ENCODE results near the gene BBS10. TPM values are rescaled to one million over a fixed set of nuclear protein-coding genes. Genes with fewer than 3 reads are reported as not detected.

BBS10 gene
- total RNA-seq, 4 donors from 2014 or later: 2.5 to 5.2 (median 3.1) TPM

GRCh38 chr12:76313299-76313698, 34.9 kb downstream of the BBS10 start:
- Histone ChIP-seq H3K36me3 (no peaks in the 10 kb centered on the region), H3K27me3 (no peaks in the 10 kb centered on the region), H3K9me3 (no peaks in the 10 kb centered on the region), H3K27ac (no peak overlapping the region), H3K4me3 (no peak overlapping the region), H3K4me1 (no peaks in the 10 kb centered on the region)
- TF ChIP-seq, protein P1, sequence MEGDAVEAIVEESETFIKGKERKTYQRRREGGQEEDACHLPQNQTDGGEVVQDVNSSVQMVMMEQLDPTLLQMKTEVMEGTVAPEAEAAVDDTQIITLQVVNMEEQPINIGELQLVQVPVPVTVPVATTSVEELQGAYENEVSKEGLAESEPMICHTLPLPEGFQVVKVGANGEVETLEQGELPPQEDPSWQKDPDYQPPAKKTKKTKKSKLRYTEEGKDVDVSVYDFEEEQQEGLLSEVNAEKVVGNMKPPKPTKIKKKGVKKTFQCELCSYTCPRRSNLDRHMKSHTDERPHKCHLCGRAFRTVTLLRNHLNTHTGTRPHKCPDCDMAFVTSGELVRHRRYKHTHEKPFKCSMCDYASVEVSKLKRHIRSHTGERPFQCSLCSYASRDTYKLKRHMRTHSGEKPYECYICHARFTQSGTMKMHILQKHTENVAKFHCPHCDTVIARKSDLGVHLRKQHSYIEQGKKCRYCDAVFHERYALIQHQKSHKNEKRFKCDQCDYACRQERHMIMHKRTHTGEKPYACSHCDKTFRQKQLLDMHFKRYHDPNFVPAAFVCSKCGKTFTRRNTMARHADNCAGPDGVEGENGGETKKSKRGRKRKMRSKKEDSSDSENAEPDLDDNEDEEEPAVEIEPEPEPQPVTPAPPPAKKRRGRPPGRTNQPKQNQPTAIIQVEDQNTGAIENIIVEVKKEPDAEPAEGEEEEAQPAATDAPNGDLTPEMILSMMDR (IDR thresholded peaks at IDR 0.05): no peak
- TF ChIP-seq POLR2A (IDR thresholded peaks at IDR 0.05): no peak
- no peak for DNase-seq

DNA sequence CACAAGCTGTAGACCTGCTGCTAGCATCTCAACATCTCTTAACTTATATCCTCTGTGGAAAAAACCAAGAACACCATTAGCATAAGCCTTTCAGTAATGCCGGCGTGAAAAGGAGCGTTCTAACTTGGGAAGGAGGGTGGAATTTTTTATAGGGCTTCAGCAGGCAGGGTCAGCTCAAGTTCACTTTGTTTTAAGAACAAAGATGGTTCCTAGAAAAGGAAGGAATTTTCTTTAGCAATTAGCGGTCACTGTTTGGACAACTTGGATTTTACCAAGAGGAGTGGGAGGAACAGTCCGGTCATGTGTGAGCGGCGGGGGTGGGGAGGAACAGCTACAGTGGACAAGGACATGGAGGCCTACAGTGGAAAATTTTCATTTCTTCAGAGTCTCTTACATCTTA, 35.9 kb downstream of the BBS10 start:
- Histone ChIP-seq H3K27me3 (no peaks in the 10 kb centered on the region), H3K4me1 (no peaks in the 10 kb centered on the region), H3K27ac (no peak overlapping the region), H3K9me3 (no peaks in the 10 kb centered on the region), H3K36me3 (no peaks in the 10 kb centered on the region), H3K4me3 (no peak overlapping the region)
- TF ChIP-seq, protein P1 (IDR thresholded peaks at IDR 0.05): no peak
- no peak for TF ChIP-seq POLR2A (IDR thresholded peaks at IDR 0.05)
- DNase-seq: no peak

DNA sequence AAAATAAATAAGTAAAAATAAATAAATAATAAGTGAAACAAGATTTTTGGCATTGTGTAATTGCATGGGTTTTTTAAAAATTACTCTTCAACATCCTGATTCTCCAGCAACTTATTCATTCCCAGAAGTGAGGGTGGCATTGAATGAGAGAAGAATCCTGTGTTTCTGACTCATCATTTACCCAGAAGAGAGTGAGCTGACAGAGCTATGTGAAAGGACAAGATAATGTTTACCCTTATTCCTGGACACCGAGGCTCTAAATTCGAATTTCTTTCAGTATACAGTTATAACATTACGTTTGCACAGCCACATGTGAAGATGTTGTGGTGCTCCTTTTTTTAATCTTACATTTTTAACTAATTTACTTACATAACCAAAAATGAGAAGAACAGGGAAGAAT, 36.4 kb downstream of the BBS10 start:
- no peak overlapping the region for H3K27ac ChIP-seq

GRCh38 chr12:76310110-76310509, 38.1 kb downstream of the BBS10 start:
- Histone ChIP-seq H3K9me3 (no peaks in the 10 kb centered on the region), H3K36me3 (no peaks in the 10 kb centered on the region), H3K4me3 (no peak overlapping the region), H3K27me3 (no peaks in the 10 kb centered on the region), H3K27ac (no peak overlapping the region), H3K4me1 (no peaks in the 10 kb centered on the region)
- TF ChIP-seq POLR2A (IDR thresholded peaks at IDR 0.05): no peak
- TF ChIP-seq, protein P1 (IDR thresholded peaks at IDR 0.05): no peak
- DNase-seq: no peak

More for the DNA sequence above, 36.4 kb downstream of the BBS10 start:
- Histone ChIP-seq H3K36me3 (no peaks in the 10 kb centered on the region), H3K4me1 (no peaks in the 10 kb centered on the region), H3K27me3 (no peaks in the 10 kb centered on the region), H3K9me3 (no peaks in the 10 kb centered on the region), H3K4me3 (no peak overlapping the region)
- no peak for DNase-seq
- TF ChIP-seq, protein P1 (IDR thresholded peaks at IDR 0.05): no peak
- TF ChIP-seq POLR2A (IDR thresholded peaks at IDR 0.05): no peak

- Histone ChIP-seq H3K4me3 (no peak overlapping the region), H3K27ac (no peak overlapping the region), H3K36me3 (no peaks in the 10 kb centered on the region), H3K27me3 (no peaks in the 10 kb centered on the region), H3K4me1 (no peaks in the 10 kb centered on the region), H3K9me3 (no peaks in the 10 kb centered on the region)
- DNase-seq: no peak
- TF ChIP-seq, protein P1 (IDR thresholded peaks at IDR 0.05): no peak
- TF ChIP-seq POLR2A (IDR thresholded peaks at IDR 0.05): no peak
These were observed 39.3 kb downstream of the BBS10 start for GRCh38 chr12:76308866-76309265.

DNA sequence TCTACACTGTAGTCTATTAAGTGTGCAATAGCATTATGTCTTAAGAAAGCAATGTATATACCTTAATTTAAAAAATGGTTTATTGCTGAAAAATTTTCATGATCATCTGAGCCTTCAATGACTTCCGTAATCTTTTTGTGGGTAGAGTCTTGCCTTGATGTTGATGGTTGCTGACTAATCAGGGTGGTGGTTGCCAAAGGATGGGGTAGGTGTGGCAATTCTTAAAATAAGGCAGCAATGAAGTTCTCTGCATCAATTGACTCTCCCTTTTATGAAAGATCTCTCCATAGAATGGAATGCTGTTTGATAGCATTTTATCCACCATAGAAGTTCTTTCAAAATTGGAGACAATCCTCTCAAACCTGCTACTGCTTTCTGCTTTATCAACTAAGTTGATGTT, 41.1 kb downstream of the BBS10 start:
- Histone ChIP-seq H3K4me3 (no peak overlapping the region), H3K36me3 (no peaks in the 10 kb centered on the region), H3K27ac (no peak overlapping the region), H3K9me3 (no peaks in the 10 kb centered on the region), H3K27me3 (no peaks in the 10 kb centered on the region), H3K4me1 (no peaks in the 10 kb centered on the region)
- DNase-seq: no peak
- TF ChIP-seq, protein P1 (IDR thresholded peaks at IDR 0.05): no peak
- no peak for TF ChIP-seq POLR2A (IDR thresholded peaks at IDR 0.05)

Measured in Peyer's patch (tissue), 4 donors.